ENCODE data around the gene KRTAP10-6.
"Not testable (repeated sequence)": the region's sequence is repeated elsewhere in the genome, so short reads cannot be mapped to it uniquely, and the experiment has no call there.

Gene KRTAP10-6

DNA sequence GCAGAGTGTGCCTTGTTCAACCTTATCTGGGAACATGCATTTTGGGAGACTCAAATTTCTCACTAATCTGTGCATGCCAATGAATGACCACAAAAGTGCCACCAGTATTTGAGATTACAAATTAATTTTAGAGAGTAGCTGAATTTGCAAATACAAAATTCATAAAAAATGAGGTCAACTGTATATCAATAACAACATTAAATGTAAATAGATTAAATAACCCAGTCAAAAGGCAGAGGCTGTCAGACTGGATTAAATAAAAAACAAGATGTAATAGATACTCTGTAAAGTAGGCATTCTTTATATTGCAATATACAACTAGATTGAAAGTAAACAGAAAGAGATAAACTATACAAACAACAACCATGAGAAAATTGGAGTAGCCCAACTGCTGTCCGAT, 28.2 kb downstream of the KRTAP10-6 start:
- DNase-seq (ENCODE audit: low read depth in 1 of 2, low spot score in 1 of 2) = no peak

DNA sequence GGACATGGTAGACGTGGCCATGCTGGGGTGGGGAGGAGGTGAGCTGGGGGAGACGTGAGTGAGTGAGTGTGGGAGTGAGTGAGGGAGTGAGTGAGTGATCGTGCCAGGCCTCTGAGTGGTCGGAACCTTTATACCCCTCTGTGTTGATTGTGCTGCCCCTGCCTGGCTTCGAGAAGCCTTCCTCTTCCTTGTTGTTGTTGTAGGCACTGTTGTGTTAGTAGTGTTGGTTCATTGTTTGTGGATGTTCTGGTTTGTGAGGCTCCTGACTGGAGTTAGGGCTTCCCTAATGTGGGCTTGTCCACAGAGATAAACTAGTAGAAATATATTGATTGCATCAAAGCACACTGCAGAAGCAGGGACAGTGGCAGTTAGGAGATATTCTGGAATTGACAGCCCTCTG, 33.6 kb downstream of the KRTAP10-6 start, which contains the start of gene KRTAP10-3:
Gene KRTAP10-3, minus strand, starts transcription at position 101 of the 400 bp plus-strand sequence. Its CDS starts 80 bp downstream, at position 21.
- DNase-seq (ENCODE audit: low read depth in 1 of 2, low spot score in 1 of 2) = no peak

DNA sequence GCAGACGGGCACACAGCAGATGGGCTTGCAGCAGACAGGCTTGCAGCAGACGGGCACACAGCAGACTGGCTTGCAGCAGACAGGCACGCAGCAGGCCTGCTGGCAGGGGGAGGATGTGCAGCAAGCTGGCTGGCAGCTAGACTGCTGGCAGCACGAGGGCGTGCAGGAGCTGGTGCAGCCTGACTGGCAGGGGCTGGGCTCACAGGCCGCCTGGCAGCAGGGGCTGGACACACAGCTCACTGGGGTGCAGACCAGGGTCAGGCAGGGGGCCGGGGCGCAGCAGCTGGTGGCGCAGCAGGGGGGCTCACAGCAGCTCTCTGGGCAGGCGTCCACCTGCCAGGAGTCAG, 34.0 kb downstream of the KRTAP10-6 start:
- not testable (repeated sequence) for DNase-seq (ENCODE audit: low read depth in 1 of 2, low spot score in 1 of 2)

DNA sequence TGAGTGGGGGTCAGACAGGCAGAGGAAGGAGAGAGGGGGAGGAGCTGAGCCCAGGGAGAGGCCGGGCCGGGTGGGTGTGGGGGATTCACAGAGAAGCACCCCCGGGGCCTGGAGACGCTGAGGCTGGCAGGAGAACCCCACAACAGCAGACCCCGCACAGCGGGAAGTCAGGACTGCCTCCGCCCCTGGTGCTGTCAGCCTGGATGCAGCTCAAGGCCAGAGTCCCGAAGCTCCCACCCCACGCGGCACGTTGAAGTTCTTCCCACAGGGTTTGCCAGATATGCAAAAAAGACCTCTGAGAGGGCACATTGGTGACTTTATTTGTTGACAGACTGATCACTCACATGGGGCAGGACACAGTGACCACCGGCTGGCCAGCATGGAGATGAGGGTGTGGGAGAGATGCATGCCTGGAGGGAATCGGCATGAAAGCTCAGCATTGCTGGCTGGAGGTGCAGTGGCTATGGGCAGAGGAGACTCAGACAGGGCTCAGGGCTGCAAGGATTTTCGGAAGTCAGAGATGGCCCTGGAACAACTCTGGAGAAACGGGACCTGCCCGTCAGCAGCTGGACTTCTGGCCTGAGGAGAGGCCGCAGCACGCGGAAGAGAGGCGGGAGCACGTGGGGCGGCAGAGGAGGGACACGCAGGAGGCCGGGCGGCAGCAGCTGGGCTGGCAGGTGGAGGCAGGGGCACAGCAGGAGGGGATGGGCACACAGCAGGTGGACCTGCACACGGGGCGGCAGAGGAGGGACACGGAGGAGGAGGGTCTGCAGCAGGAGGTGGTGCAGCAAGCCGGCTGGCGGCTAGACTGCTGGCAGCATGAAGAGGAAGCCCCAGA, 34.6 kb downstream of the KRTAP10-6 start:
- no peak for DNase-seq (ENCODE audit: low read depth in 1 of 2, low spot score in 1 of 2)

DNA sequence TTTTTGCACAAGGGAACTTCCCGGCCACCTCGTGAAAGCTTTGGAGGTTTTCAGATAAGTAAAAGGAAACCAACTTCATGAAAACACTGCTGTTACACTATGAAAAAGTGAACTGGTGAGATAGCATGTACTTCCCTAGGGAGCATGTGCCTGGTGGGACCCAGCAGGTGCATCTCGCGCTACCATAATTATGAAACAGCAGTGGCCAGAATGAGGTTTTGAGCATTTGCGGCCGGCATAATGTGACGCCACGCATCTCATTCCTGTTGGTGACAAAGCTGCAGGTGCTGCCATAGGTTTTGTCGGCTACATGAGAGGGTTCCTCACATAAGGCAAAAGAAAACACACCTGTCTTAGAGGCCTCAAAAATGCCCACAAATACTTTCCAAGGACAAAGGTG, 35.4 kb downstream of the KRTAP10-6 start:
- no peak for DNase-seq (ENCODE audit: low read depth in 1 of 2, low spot score in 1 of 2)

DNA sequence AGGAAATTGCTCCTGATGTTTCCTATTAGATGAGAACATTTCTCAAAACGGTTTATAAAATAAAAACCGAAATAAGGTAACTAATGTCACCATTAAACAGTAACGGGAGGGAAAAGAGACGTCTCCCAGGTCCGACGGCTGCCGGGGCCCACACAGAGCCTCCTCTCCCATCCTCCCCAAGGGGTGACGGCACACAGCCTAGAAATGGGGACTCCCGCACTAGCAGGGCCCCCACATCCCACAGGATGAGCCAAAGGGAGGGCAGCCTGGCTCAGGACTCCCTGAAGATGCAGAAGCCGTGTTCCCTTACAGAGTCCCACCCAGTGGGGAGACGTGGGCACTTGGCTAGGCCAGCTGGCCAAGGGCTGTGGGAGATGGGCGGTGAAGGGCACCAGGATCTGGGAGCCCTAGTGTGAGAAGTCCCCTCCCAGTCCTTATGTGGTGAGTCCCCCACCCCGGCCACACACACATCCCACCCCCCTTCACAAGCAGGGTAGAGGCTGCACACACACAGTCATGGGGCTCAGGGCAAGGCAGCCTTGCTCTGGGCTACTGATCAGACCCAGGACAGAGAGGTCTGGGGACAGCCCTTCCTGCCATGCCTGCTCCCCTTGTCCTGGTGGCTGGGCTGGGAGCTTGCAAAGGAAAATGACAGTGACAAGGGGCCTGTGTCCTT, 37.0 kb downstream of the KRTAP10-6 start:
- no peak for DNase-seq (ENCODE audit: low read depth in 1 of 2, low spot score in 1 of 2)

DNA sequence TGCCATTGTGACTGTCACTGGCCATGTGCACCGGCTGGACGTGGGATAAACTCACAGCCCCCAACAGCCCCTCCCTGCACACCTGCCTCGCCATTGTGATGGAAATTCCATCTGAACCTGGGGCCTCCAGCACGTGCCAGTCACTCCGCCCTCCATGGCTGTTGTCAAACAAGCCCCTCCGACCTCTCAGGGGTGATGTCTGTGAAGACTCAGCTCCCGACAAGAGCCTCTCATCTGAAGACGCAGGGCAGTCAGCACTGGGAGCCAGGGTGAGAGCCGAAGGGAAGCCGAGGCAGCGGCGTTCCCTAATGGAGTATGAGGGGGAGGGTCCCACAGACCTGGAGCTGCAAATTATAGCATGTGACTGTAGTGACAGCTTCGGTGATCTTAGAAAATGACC, 39.6 kb downstream of the KRTAP10-6 start:
- no peak for DNase-seq (ENCODE audit: low read depth in 1 of 2, low spot score in 1 of 2)

DNA sequence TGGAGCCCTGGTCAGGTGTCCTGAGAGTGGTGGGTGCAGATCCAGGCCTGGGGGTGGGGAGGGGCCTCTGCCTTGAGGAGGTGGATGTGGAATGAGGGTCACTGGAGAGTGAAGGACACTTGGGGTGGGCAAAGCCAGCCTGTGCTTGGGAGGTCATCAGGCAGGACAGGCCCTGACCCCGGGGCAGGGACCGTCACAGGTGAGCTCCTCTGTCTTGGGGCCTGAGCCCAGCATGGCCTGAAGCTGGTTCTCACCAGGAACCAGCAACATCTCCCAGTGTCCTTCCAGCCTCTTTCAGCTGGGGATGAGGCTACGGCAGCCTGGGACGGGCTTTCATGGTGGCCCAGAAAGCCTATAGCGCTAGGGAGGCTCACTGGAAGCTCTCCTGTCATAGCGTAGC, 40.2 kb downstream of the KRTAP10-6 start:
- DNase-seq (ENCODE audit: low read depth in 1 of 2, low spot score in 1 of 2) = no peak

DNA sequence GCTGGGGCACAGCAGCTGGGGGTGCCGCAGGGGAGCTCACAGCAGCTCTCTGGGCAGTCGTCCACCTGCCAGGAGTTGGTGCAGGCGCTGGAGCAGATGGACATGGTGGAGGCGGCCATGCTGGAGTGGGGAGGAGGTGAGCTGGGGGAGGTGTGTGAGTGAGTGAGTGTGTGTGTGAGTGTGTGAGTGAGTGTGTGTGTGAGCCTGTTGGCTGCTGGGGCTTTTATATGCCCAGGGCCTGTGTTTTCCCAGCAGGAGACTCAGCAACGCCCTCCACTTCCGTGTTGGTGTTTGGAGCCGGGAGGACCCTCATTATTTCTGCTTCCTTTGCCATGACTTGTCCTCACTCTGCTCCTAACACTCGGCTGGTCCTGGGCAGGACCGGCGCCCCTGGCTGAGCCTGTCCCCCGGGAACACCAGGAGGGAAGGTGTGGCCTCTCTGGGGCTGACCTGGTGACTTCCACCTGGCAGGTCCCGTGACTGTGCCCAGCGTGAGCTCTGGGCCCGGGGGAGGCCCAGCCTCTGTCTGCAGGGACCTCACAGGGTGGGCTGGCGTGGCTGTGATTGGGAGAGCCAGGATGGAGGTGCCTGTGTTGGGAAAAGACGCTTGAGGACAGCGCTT, 40.9 kb downstream of the KRTAP10-6 start, which contains the start of gene KRTAP10-2:
Gene KRTAP10-2, minus strand, starts transcription at position 166 of the 622 bp plus-strand sequence. Its CDS starts 47 bp downstream, at position 119.
- DNase-seq (ENCODE audit: low read depth in 1 of 2, low spot score in 1 of 2) = no peak

DNA sequence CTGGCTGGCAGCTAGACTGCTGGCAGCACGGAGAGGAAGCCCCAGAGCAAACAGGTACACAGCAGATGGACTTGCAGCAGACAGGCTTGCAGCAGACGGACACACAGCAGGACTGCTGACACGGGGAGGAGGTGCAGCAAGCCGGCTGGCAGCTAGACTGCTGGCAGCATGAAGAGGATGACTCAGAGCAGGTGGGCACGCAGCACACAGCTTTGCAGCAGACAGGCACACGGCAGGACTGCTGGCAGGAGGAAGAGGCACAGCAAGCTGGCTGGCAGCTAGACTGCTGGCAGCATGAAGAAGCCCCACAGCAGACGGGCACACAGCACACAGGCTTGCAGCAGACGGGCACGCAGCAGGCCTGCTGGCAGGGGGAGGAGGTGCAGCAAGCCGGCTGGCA, 41.5 kb downstream of the KRTAP10-6 start:
- no peak for DNase-seq (ENCODE audit: low read depth in 1 of 2, low spot score in 1 of 2)

DNA sequence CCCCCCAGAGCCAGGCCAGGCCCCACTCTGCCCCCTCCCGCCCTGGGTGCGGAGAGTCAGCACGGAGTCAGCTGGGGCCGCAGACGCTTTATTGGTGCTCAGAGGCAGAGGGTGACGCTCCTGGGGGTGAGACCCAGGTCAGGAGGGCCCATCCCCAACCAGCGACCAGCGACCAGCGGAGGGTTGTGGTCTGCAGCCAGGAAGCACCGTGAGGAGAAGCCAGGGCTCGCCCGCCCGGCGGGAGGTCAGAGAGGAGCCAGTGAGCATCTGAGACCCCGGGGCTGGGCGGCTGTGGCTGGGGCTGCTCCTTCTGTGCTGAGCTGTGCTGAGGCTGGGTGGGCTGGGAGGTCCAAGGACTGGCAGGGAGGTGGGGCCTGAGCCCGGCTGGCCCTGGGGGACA, 42.0 kb downstream of the KRTAP10-6 start:
- not testable (repeated sequence) for DNase-seq (ENCODE audit: low read depth in 1 of 2, low spot score in 1 of 2)

DNA sequence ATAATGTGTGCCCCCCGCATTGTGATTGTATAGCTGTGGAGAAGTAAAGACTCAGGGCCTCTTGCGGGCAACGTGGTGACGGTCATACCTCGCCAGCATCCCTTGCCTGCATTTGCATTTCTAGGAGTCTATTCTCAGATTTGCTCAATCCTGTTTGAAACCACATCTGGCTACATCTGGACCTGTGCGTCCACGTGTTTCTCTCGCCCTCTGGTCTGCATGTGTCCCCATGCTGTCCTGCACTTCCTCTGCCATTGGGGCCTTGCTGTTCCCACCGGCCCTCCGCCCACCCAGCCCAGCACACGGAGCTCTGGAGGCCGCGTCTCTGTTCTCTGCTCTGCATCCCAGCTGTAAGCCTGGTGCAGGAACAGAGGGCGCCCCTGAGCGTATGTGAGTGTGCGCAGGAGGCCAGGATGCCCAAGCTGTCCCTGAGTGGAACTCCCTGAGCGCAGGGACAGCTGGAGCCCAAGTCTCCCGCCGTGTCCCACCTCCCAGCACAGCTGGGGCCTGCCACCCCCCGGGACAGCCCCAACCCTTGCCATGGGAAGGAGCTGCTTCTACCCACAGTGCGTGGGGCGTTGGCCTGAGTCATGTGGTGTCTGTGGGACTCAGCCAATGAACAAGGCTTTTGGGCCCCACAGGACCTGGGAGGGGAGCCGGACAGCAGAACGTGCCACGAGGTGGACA, 42.6 kb downstream of the KRTAP10-6 start:
- DNase-seq (ENCODE audit: low read depth in 1 of 2, low spot score in 1 of 2) = no peak

DNA sequence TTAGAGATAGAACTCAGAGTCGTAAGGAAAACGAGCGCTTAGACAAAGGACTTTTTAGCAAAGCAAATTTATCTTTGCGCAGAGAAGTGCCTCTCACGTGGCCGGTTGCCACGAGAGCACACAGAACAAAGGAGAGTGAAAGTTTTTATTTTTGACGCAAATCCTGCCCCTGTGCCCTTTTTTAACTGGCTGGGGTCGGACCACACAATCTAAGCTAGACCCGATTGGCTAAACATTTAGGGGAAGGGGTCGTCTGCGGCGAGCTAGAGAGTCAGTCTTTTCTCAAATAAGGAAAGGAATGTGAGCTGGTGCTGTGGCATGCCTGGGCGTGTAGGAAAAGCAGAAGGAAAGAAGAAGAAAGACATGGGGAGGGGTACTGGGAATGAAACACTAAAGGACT, 43.4 kb downstream of the KRTAP10-6 start:
- DNase-seq (ENCODE audit: low read depth in 1 of 2, low spot score in 1 of 2) = no peak

DNA sequence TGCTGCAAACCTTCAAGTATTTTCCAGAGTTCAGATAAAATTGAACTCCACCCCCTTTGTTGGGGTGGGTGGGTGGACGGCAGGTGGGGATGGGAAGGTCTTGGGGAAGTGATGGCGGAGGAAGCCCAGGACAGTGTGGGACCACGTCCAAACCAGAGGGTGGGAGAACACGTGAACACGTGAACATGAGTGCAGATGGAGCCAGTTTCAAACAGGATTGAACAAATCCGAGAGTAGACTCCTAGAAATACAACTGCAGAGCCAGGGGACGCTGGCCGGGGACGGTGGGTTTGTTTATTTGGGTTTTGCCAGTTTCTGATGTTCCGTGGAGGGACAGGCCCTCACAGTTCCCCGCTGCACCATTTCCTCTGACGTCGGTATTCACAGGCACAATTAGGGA, 43.9 kb downstream of the KRTAP10-6 start:
- DNase-seq (ENCODE audit: low read depth in 1 of 2, low spot score in 1 of 2) = no peak

DNA sequence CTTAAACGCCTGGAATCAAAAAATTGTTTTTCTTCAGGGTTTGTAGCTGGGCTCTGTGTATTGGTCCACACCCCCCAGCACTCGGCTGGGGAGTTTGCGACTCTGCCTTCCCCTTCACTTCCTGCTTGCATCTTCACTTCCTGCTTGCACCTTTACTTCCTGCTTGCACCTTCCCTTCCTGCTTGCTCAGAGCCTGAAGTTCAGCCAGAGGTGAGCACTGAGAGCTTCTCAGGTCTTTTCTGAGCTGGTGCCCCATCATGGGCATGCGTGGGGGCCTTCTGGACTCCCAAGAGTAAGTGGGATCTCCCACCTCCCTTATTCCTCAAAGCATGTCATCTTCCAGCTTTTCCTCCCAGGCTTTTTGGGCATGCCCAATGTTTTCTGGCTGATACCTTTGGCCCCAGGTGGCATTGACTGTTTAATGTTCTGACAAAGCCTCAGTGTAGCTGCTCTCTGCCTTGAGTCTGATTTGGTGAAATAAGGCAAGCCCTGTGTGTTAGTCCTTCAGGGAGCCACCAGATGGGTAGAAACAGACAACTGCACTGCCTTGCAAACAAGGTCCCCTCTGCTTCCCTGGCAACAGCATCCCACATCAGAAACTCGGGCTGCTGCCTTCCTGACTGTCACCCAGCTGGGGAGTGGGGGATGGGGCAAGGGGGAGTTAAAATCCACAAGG, 44.5 kb downstream of the KRTAP10-6 start:
- DNase-seq (ENCODE audit: low read depth in 1 of 2, low spot score in 1 of 2) = peak in 1 of 2 donors; percentile 15

DNA sequence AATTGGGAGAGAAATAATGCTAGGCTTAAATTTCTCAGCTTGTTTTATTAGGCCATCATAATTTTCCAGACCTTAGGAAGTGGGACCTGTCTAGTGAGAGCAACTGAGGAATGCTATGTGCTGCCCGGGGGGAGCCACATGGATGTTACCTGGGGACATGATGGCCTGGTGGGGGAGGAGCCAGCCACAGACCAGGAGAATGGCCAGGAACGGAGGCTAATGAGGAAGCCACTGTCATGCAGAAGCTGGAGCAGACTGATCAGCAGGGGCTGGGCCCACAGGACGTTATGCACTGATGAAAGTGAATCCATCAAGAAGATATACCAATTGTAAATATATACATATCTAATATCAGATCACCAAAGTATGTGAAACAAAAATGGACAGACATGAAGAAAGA, 47.7 kb downstream of the KRTAP10-6 start:
- DNase-seq (ENCODE audit: low read depth in 1 of 2, low spot score in 1 of 2) = no peak

DNA sequence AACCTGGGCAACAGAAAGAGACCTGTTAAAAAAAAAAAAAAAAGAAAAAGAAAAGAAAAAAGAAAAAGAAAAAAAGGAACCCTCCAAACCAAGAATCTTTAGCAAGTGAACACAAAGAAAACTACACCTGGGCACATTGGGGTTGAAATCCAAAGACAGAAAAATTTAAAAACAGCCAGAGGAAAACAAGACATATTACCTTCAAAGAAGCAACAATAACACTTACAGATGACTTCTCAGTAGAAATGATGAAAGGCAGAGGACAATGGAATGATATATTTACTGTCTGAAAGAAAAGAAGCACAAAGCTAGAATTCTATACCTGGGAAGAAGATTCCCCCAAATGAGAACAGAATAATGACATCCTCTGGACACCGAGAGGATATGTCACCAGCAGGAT, 49.6 kb downstream of the KRTAP10-6 start:
- no peak for DNase-seq (ENCODE audit: low read depth in 1 of 2, low spot score in 1 of 2)
